Esophagus squamous epithelium (tissue), 5 donors: ENCODE measurements around the gene GTPBP4. TPM values are rescaled to one million over a fixed set of nuclear protein-coding genes. Genes with fewer than 3 reads are reported as not detected.

Experiments
- DNase-seq: peaks from one replicate; lab custom pipeline; 2025; lab: John Stamatoyannopoulos, UW
- H3K27ac ChIP-seq, 4 donors: fragments of 200-600 bp; sonication (generic); one replicate each; pipeline ENCODE4 v1.5.1; 2016 to 2019; ENCODE audit warnings: mild to moderate bottlenecking in 1 of 4
- H3K27me3 ChIP-seq, 4 donors: fragments of 200-600 bp; sonication (generic); 1 replicate in 3 of 4; 2 replicates in 1 of 4; pipeline versions ENCODE4 v1.5.1 to v1.6.0; 2017 to 2021; ENCODE audit warnings: antibody characterized with exemption in 1 of 4
- H3K36me3 ChIP-seq, 3 donors: fragments of 200-600 bp; sonication (generic); one replicate each; pipeline ENCODE4 v1.5.1; 2016 to 2019
- H3K4me1 ChIP-seq, 3 donors: fragments of 200-600 bp; sonication (generic); one replicate each; pipeline ENCODE4 v1.5.1; 2017 to 2019
- H3K4me3 ChIP-seq, 4 donors: fragments of 200-600 bp; sonication (generic); 1 replicate in 3 of 4; 2 replicates in 1 of 4; pipeline ENCODE4 v1.5.1; 2016 to 2019; ENCODE audit warnings: mild to moderate bottlenecking in 2 of 4, moderate library complexity in 1 of 4
- H3K9me3 ChIP-seq, 3 donors: fragments of 200-600 bp; sonication (generic); one replicate each; pipeline ENCODE4 v1.5.1; 2016 to 2019
- CTCF ChIP-seq, 6 experiments: fragments of 450-650 bp in 4 of 6; fragments of 200-600 bp in 2 of 6; sonication (generic) in 2 of 6; IDR thresholded peaks; one replicate each; pipeline ENCODE4 v1.5.1; 2016 to 2019; ENCODE audit warnings: antibody characterized with exemption in 6 of 6, mild to moderate bottlenecking in 4 of 6, moderate library complexity in 4 of 6
- POLR2A ChIP-seq, 4 donors: fragments of 450-650 bp; IDR thresholded peaks; one replicate each; pipeline ENCODE4 v1.6.1; 2017; ENCODE audit warnings: antibody characterized with exemption in 4 of 4, mild to moderate bottlenecking in 4 of 4, moderate library complexity in 3 of 4
- WGBS, 2 donors: methylation state at CpG; one replicate each; pipeline ENCODE4 v1.1.5; 2018; 5-methylcytosine and 5-hydroxymethylcytosine counted together
- intact Hi-C: fragments of 100-400 bp; cut with DNase I; formaldehyde crosslinking; loops from one replicate; pipeline ENCODE4 v1.15.0; 2022
- total RNA-seq, 4 donors: library from RNA; depleted of rRNA; stranded (reverse); fragments of >200 nt; gene quantifications; one replicate each; pipeline ENCODE4 v1.1.0, GENCODE V29; 2016
- donor health status: DM: yes; HTN: yes; CAD: no.

The GTPBP4 gene
- total RNA-seq, 4 donors from 2014 or later: 10.2 to 35.1 (median 23.1) TPM

- H3K9me3 ChIP-seq: no peaks in the 10 kb centered on the region
- TF ChIP-seq CTCF (IDR thresholded peaks at IDR 0.05): no peak
- no peak for TF ChIP-seq POLR2A (IDR thresholded peaks at IDR 0.05)
- no peaks in the 10 kb centered on the region for H3K27me3 ChIP-seq
- 88 to 96% methylated on average over 6 to 7 of the region's 7 CpGs for WGBS, 2 donors
- H3K4me3 ChIP-seq: no peak overlapping the region
- H3K27ac ChIP-seq: no peak overlapping the region
- H3K4me1 ChIP-seq: no peaks in the 10 kb centered on the region
- H3K36me3 ChIP-seq: peaks cover 41 to 99% (median 64%) of the 10 kb centered on the region in 3 donors
- intact Hi-C loops: no loop called here
- no peak for DNase-seq
Observed at GRCh38 chr10:1010703-1011102, 22.5 kb downstream of the GTPBP4 start.

GRCh38 chr10:1011696-1012095 lies 23.5 kb downstream of the GTPBP4 start:
- no peak for DNase-seq
- no peaks in the 10 kb centered on the region for H3K4me1 ChIP-seq
- no peaks in the 10 kb centered on the region for H3K9me3 ChIP-seq
- WGBS, 2 donors: 74 to 90% methylated on average over 3 to 16 of the region's 16 CpGs
- no peak overlapping the region for H3K27ac ChIP-seq
- H3K4me3 ChIP-seq: no peak overlapping the region
- TF ChIP-seq CTCF (IDR thresholded peaks at IDR 0.05): no peak
- TF ChIP-seq POLR2A (IDR thresholded peaks at IDR 0.05): no peak
- intact Hi-C loops: no loop called here
- no peaks in the 10 kb centered on the region for H3K27me3 ChIP-seq
- H3K36me3 ChIP-seq: peaks cover 33 to 99% (median 64%) of the 10 kb centered on the region in 3 donors

GRCh38 chr10:1015688-1016087 lies 27.5 kb downstream of the GTPBP4 start:
- H3K9me3 ChIP-seq: no peaks in the 10 kb centered on the region

GRCh38 chr10:1019362-1019761 lies 31.1 kb downstream of the GTPBP4 start:
- Histone ChIP-seq H3K9me3 (no peaks in the 10 kb centered on the region), H3K36me3 (peaks cover 5 to 61% (median 35%) of the 10 kb centered on the region in 3 donors), H3K4me1 (no peaks in the 10 kb centered on the region), H3K27ac (no peak overlapping the region), H3K27me3 (no peaks in the 10 kb centered on the region), H3K4me3 (no peak overlapping the region)
- no peak for DNase-seq
- TF ChIP-seq CTCF (IDR thresholded peaks at IDR 0.05) (no peak), POLR2A (IDR thresholded peaks at IDR 0.05) (no peak)
- intact Hi-C loops: no loop called here
- WGBS, 2 donors: 85 to 97% methylated on average over 10 of the region's 10 CpGs

More at GRCh38 chr10:1015688-1016087, 27.5 kb downstream of the GTPBP4 start:
- 77 to 94% methylated on average over 2 to 9 of the region's 11 CpGs for WGBS, 2 donors
- H3K36me3 ChIP-seq: peaks cover 30 to 98% (median 63%) of the 10 kb centered on the region in 3 donors
- DNase-seq: no peak
- no peak overlapping the region for H3K27ac ChIP-seq
- H3K27me3 ChIP-seq: no peaks in the 10 kb centered on the region
- intact Hi-C loops: no loop called here
- TF ChIP-seq POLR2A (IDR thresholded peaks at IDR 0.05): no peak
- no peak for TF ChIP-seq CTCF (IDR thresholded peaks at IDR 0.05)
- H3K4me1 ChIP-seq: no peaks in the 10 kb centered on the region
- H3K4me3 ChIP-seq: no peak overlapping the region

- Histone ChIP-seq H3K4me3 (no peak overlapping the region), H3K36me3 (peaks cover 5 to 51% (median 32%) of the 10 kb centered on the region in 3 donors), H3K9me3 (no peaks in the 10 kb centered on the region), H3K27me3 (no peaks in the 10 kb centered on the region), H3K4me1 (no peaks in the 10 kb centered on the region), H3K27ac (no peak overlapping the region)
- DNase-seq: no peak
- TF ChIP-seq POLR2A (IDR thresholded peaks at IDR 0.05) (no peak), CTCF (IDR thresholded peaks at IDR 0.05) (no peak)
- WGBS, 2 donors: 86 to 97% methylated on average over 7 to 9 of the region's 10 CpGs
- intact Hi-C loops: no loop called here
Observed at GRCh38 chr10:1020460-1020859, 32.2 kb downstream of the GTPBP4 start.
